ENCODE measurements around the gene ADARB1. TPM values are rescaled to one million over a fixed set of nuclear protein-coding genes. Genes with fewer than 3 reads are reported as not detected.

The ADARB1 gene
- total and polyA plus RNA-seq, 2 donors (not counting 1 experiment from before 2014, with no cell fraction given): 17.1 to 33.3 TPM

DNA sequence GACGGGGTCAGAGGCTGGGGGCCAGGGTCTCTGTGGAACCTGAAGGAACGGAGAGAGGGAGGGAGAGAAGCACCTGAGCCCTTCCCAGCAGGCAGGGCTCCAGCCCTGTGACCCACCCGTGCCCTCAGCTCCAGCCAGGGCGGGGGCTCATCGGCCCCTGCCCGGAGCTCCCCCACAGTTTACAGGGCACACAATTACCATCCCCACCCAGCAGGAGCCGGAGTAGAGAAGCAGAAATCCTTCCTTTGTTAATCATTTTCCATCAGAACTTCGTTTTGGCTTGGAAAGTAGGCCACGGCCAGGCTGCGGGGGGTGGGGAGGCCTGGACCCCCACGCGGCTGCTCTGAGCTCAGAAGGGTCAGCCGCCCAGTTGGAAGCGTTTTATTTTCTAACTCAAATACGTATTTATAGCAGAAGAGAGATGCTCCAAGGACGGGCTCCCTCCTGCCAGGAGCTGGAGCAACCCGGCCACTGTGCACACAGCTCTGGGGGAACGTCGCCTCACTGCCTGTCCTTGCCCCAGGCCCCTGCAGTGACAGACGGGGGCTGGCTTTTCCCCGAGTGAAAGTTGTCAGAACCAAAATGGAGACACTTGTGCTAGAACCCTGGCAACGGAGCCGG is 42.7 kb upstream of the ADARB1 start:
- DNase-seq (no peak), ATAC-seq (ENCODE audit: low read depth) (no peak)
- H3K27ac Mint-ChIP-seq: no peak overlapping the region
- H3K4me3 ChIP-seq (ENCODE audit: control extremely low read depth in 1 of 5, extremely low read depth in 1 of 5, insufficient read depth in 1 of 5, low read depth in 2 of 5, low read length in 4 of 5): no peak overlapping the region
- H3K4me2 ChIP-seq (replicated peaks; ENCODE audit: low read depth, low read length, poor library complexity, severe bottlenecking): no peak overlapping the region
- no peak overlapping the region for H3K9ac ChIP-seq (ENCODE audit: low read length)
- no peaks in the 10 kb centered on the region for H3K4me1 ChIP-seq (ENCODE audit: control insufficient read depth in 2 of 2, insufficient read depth in 2 of 2, low read length in 2 of 2)
- peaks cover 0 to 14% (median 0%) of the 10 kb centered on the region in 4 experiments for H3K27me3 ChIP-seq (replicated peaks in 1 of 4; ENCODE audit: control extremely low read depth in 1 of 4, control insufficient read depth in 3 of 4, insufficient read depth in 4 of 4, low read length in 3 of 4)
- H3K79me2 ChIP-seq (ENCODE audit: control insufficient read depth, insufficient read depth, low read length): no peaks in the 10 kb centered on the region
- no peaks in the 10 kb centered on the region for H4K20me1 ChIP-seq (ENCODE audit: control insufficient read depth, insufficient read depth, low read length, poor library complexity, severe bottlenecking)
- H3K27me3 Mint-ChIP-seq: peaks cover 21% of the 10 kb centered on the region
- TF ChIP-seq CTCF (IDR thresholded peaks at IDR 0.05): no peak
- TF ChIP-seq EZH2 (IDR thresholded peaks at IDR 0.05; ENCODE audit: borderline replicate concordance, insufficient read depth, low read depth, low read length, poor library complexity, severe bottlenecking): no peak
- H3K36me3 ChIP-seq (replicated peaks in 1 of 2; ENCODE audit: control extremely low read depth in 1 of 2, control insufficient read depth in 1 of 2, extremely low read depth in 1 of 2, insufficient read depth in 2 of 2, low read length in 1 of 2): no peaks in the 10 kb centered on the region
- peaks cover 6% of the 10 kb centered on the region for H3K4me1 Mint-ChIP-seq
- no peak overlapping the region for H3K27ac ChIP-seq (ENCODE audit: low read length in 2 of 2)
- ChIA-PET POLR2A (no interaction called here), CTCF (interaction anchor here (0.9 kb wide), 1 partner anchor 68 kb away, joined by 3 read pairs; no protein-coding TSS in a partner anchor)
- intact Hi-C loops (cut with micrococcal nuclease): no loop called here
- H3K9me3 Mint-ChIP-seq (ENCODE audit: insufficient read depth): no peaks in the 10 kb centered on the region
- no peak overlapping the region for H3K4me3 Mint-ChIP-seq
- 90% methylated on average over 22 of the region's 23 CpGs for WGBS (ENCODE audit: insufficient coverage)
- peaks cover 0 to 17% (median 9%) of the 10 kb centered on the region in 3 donors for H3K9me3 ChIP-seq (ENCODE audit: control extremely low read depth in 1 of 3, control insufficient read depth in 2 of 3, insufficient read depth in 1 of 3, low read length in 2 of 3)
- no peak overlapping the region for H2AFZ ChIP-seq (ENCODE audit: insufficient read depth, low read depth, low read length, poor library complexity, severe bottlenecking)

GRCh38 chr21:45032332-45032731 is 42.0 kb upstream of the ADARB1 start:
- no peaks in the 10 kb centered on the region for H3K79me2 ChIP-seq (ENCODE audit: control insufficient read depth, insufficient read depth, low read length)
- POLR2A ChIA-PET: no interaction called here
- H3K9ac ChIP-seq (ENCODE audit: low read length): no peak overlapping the region
- no peak for DNase-seq
- H3K4me2 ChIP-seq (replicated peaks; ENCODE audit: low read depth, low read length, poor library complexity, severe bottlenecking): no peak overlapping the region
- H2AFZ ChIP-seq (ENCODE audit: insufficient read depth, low read depth, low read length, poor library complexity, severe bottlenecking): no peak overlapping the region
- no peaks in the 10 kb centered on the region for H3K4me1 ChIP-seq (ENCODE audit: control insufficient read depth in 2 of 2, insufficient read depth in 2 of 2, low read length in 2 of 2)
- no peak for TF ChIP-seq EZH2 (IDR thresholded peaks at IDR 0.05; ENCODE audit: borderline replicate concordance, insufficient read depth, low read depth, low read length, poor library complexity, severe bottlenecking)
- TF ChIP-seq CTCF (IDR thresholded peaks at IDR 0.05): no peak
- Mint-ChIP-seq H3K4me3 (no peak overlapping the region), H3K4me1 (peaks cover 6% of the 10 kb centered on the region), H3K27me3 (peaks cover 21% of the 10 kb centered on the region), H3K27ac (no peak overlapping the region), H3K9me3 (ENCODE audit: insufficient read depth) (no peaks in the 10 kb centered on the region)
- intact Hi-C loops (cut with micrococcal nuclease): no loop called here
- CTCF ChIA-PET: no interaction called here
- peaks cover 0 to 24% (median 15%) of the 10 kb centered on the region in 3 donors for H3K9me3 ChIP-seq (ENCODE audit: control extremely low read depth in 1 of 3, control insufficient read depth in 2 of 3, insufficient read depth in 1 of 3, low read length in 2 of 3)
- H4K20me1 ChIP-seq (ENCODE audit: control insufficient read depth, insufficient read depth, low read length, poor library complexity, severe bottlenecking): no peaks in the 10 kb centered on the region
- peaks cover 0 to 18% (median 0%) of the 10 kb centered on the region in 4 experiments for H3K27me3 ChIP-seq (replicated peaks in 1 of 4; ENCODE audit: control extremely low read depth in 1 of 4, control insufficient read depth in 3 of 4, insufficient read depth in 4 of 4, low read length in 3 of 4)
- no peak overlapping the region for H3K4me3 ChIP-seq (ENCODE audit: control extremely low read depth in 1 of 5, extremely low read depth in 1 of 5, insufficient read depth in 1 of 5, low read depth in 2 of 5, low read length in 4 of 5)
- H3K36me3 ChIP-seq (replicated peaks in 1 of 2; ENCODE audit: control extremely low read depth in 1 of 2, control insufficient read depth in 1 of 2, extremely low read depth in 1 of 2, insufficient read depth in 2 of 2, low read length in 1 of 2): no peaks in the 10 kb centered on the region
- WGBS (ENCODE audit: insufficient coverage): 96% methylated on average over 21 of the region's 21 CpGs
- no peak overlapping the region for H3K27ac ChIP-seq (ENCODE audit: low read length in 2 of 2)
- ATAC-seq (ENCODE audit: low read depth): no peak

Measured in B cell (primary cell).